ENCODE results near the gene APEH. TPM values are rescaled to one million over a fixed set of nuclear protein-coding genes. Genes with fewer than 3 reads are reported as not detected.

APEH gene
- total RNA-seq: 104 and 137 TPM in 2 replicates

DNA sequence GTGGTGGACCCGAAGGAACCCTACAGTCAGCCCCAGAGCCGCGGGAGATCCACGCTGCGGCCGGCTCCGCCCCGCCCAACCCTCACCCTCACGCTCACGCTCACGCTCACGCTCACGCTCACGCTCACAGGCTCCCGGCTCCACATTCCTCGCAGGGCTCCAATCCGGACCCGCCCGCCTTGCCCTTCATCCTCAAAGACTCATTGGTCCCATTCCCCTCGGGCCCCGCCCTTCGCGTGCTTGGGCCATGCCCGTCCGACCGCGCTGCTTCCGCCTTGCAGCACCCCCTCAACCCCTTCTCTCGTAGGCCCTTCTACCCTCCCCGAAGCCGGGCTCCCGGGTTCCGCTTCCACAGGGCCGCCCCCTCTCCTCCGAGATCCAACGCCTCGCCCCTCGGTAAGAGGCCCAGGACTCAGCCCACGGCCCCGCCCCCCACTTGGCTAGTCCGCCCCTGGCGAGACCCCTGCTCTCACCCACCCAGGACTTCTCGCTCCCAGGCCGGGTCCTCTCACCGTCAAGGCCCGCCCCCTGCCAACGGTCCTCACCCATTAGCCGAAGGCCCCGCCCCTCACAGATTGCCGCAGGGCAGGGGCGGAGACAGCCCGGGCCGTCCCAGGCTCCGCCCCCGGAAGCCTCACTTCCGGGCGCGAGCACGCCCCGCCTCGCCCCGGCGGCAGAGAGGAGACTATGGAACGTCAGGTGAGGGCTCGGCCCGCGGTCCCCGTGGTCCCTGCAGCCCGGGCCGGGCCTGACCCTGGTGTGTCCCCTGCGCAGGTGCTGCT, at the start of gene APEH:
TSS of gene APEH (plus strand) at position 637 of the 782 bp plus-strand sequence. CDS start at position 688, 51 bp downstream.

DNA sequence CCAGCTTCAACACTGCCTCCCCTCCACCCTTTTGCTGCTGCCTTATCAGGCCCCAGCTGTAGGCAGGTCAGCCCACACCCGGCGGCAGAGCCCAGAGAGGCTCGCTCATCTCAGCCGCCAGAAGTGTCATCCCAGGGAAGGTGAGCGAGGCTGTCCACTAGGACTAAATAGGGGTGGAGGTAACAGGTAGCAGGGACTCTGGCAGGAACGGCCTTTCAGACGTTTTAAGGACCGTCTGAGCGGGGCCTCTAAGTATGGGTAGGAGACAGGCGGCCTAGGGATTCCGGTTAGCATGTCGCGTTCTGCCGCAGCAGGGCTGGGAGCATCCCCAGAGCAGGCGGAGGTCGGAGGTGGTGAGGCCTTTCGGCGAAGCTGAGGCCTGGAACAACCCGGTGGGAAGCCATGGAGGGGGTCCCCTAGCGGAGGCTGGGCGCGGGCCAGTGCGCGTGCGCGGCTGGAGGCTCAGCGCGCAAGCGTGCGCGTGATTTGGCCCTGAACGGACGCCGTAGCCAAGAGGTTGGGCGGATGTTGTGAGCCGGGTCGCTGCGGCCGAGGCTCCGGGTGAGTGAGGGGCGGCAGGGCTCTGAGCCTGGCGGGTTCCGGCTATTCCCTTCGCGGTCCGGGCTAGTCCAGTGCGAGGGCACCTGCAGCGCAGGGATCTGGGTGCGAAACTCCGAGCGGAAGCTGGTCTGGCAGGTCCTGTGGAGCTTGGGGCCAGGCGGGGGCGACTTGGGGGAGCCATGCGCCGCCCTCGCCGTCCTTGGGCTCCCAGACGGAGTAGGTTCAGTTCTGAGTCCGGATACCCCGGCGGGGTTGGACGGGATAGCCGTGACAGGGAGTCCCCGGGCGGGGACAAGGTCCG, 15.1 kb downstream of the APEH start, which contains the start of the genes MST1 and RNF123:
TSS of gene MST1 (minus strand) at position 429 of the 862 bp plus-strand sequence. CDS start 783 bp downstream, outside the sequence.
TSS of gene RNF123 (plus strand) at position 512 of the 862 bp plus-strand sequence. CDS start 1,609 bp downstream, outside the sequence.

DNA sequence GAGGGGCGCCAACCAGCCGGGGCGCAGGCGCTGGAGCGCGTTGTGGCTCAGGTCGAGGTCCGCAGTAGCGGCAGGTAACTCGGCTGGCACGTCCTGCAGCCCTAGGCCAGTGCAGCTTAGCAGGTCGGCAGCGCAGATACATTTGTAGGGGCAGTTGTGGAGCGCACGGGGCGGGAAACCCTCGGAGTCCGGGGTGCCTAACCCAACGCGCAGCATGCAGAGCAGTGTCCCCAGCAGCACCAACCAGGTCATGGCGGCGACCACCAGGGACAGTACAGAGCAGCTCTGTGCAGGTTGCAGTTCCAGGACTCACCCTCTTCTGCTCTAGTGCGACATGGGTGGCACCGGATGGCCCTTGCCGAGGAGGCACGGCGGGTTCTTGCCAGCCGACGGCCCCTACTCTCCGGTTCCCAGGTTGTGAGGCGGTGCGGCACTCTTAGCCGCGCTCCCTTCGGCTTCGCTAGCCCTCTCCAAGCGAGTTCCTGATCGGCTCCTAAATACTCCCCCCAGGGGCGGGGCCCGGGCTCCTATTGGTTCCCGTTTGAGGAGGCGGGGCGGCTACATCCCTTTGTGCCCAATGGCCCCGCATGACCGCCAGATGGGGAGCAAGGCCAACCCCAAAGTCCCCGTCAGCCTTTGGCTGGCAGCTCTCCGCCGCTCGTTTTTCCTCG, 45.2 kb downstream of the APEH start, which contains the start of gene AMIGO3:
TSS of gene AMIGO3 (minus strand) at position 471 of the 671 bp plus-strand sequence. CDS start at position 252, 219 bp downstream.

DNA sequence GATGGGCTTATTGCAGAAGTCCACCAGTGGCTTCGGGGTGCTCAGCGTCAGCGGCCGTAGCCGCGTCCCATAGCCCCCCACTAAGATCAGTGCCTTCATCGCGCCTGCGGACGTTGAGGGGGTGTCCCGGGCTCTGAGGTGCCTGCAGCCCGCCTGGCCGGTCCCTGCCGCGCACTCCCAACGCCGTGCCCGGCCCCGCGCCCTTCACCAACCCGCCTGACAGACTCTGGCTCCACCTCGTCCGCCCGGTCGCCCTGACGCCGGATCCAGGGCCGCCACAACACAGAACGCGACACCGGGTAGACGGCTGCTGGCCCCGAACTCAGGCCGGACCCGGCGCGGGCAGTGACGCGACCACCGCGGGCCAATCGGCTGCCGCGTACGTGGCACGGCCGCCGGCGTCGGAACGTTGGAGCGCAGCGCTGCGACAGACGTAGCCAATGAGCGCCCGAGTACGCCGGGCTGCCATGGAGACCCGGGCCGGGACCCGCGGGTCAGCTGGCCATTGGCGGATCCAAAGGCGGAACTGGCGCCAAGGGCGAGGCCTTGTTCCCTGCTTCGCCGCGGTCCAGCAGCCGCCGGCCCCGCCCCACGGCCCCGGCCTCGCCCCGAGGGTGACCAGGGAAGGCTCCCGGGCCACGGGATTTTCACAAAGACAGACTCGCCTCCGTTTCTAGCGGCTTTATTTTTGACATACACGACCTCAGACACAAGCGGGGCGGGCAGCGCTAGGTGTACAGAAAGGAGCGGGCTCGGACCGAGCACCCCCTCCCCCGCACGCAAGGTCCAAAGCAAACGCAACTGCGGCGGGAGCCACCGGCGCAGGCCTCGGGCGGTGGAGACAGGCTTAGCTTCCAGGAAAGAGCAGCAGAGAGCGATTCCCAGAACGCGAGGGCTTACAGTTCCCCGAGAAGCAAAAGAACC, 49.7 kb downstream of the APEH start, which contains the start of gene GMPPB:
TSS of gene GMPPB (minus strand) at position 324 of the 924 bp plus-strand sequence. CDS start at position 99, 225 bp downstream.

Small RNAs within 50 kb of the gene (small RNA-seq; reads per million reads assigned to genes)
- not detected for gene AMIGO3

Other genes starting within 250 kb of the APEH start
- 3.9 and 5.3 TPM in 2 replicates for gene NICN1, start 245.0 kb upstream of the APEH start, total RNA-seq
- 67.1 and 132 TPM in 2 replicates for gene DAG1, start 204.1 kb upstream of the APEH start, total RNA-seq
- under 0.01 and 0.11 TPM in 2 replicates for gene BSN, start 119.9 kb upstream of the APEH start, total RNA-seq
- gene MST1, start 15.1 kb downstream of the APEH start, total RNA-seq: 9.4 and 33.4 TPM in 2 replicates
- 36.9 and 38.8 TPM in 2 replicates for gene RNF123, start 15.2 kb downstream of the APEH start, total RNA-seq
- gene AMIGO3, start 45.3 kb downstream of the APEH start, total RNA-seq: 3.3 and 4.3 TPM in 2 replicates
- gene GMPPB, start 49.6 kb downstream of the APEH start, total RNA-seq: 25.5 and 46.7 TPM in 2 replicates
- gene IP6K1, start 112.2 kb downstream of the APEH start, total RNA-seq: 31.4 and 42.1 TPM in 2 replicates
- 0.54 and 1.2 TPM in 2 replicates for gene CDHR4, start 125.5 kb downstream of the APEH start, total RNA-seq
- gene INKA1, start 128.9 kb downstream of the APEH start, total RNA-seq: 1.8 and 2.0 TPM in 2 replicates
- 0.76 and 2.7 TPM in 2 replicates for gene UBA7, start 139.6 kb downstream of the APEH start, total RNA-seq
- gene TRAIP, start 182.2 kb downstream of the APEH start, total RNA-seq: 2.5 and 2.7 TPM in 2 replicates
- not detected in 2 replicates for gene CAMKV, start 195.6 kb downstream of the APEH start, total RNA-seq
- gene MST1R, start 229.5 kb downstream of the APEH start, total RNA-seq: 0.79 and 2.1 TPM in 2 replicates